Hepatocyte (in vitro differentiated cells): Measurements from ENCODE around the gene ARFGEF3.

Experiments
- CTCF ChIP-seq: fragments of 200-600 bp; sonication (generic); IDR thresholded peaks from 2 replicates; pipeline ENCODE4 v1.5.1; 2016; ENCODE audit warnings: antibody characterized with exemption, mild to moderate bottlenecking; ENCODE audit not compliant: poor library complexity
- EZH2 ChIP-seq: fragments of 200-600 bp; sonication (generic); IDR thresholded peaks from 2 replicates; pipeline ENCODE4 v1.6.1; 2016; ENCODE audit warnings: antibody characterized with exemption, mild to moderate bottlenecking, borderline replicate concordance
- EZH2phosphoT487 ChIP-seq: fragments of 200-600 bp; sonication (generic); IDR thresholded peaks from one replicate; pipeline ENCODE4 v1.6.1; 2018; ENCODE audit warnings: antibody characterized with exemption, mild to moderate bottlenecking, low read depth, moderate library complexity; ENCODE audit not compliant: unreplicated experiment, severe bottlenecking

DNA sequence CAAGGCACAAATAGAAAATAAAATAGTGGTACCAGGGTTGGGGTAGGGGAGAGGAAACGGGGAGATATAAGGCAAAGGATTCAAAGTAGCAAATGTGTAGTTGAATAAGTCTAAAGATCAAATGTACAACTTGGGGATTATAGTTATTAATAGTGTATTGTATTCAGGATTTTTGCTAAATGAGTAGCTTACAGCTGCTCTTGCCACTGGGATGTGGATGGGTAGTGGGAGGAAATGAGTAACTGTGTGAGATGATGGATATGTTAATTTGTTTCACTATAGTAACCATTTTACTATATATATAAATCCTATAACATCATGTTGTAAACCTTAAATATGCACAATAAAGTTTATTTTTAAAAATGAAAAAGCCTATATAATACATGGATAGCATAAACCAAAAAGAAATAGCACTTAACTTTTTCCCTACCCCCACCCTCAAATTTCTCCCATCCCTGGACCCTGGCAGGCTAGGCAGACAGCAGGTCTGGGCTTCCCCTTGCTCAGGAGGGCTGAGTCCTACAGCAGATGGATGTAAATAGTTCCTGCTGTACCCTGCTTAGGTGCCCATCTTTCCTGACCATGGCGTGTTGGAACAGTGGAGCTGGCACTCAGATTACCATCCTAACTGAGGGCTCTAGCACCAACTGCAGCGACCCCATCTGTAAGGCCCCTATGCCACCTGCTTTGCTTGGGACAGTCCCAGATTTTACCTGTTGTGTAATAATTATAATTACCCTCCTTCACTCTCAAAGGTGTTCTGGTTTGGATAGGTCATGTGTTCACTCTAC, 85.1 kb downstream of the ARFGEF3 start:
- TF ChIP-seq EZH2 = no peak
- no peak for TF ChIP-seq CTCF
- no peak for TF ChIP-seq EZH2phosphoT487
